ENCODE results near the gene RCBTB1.

Gene RCBTB1

GRCh38 chr13:49559006-49559405 is 26.4 kb downstream of the RCBTB1 start:
- Mint-ChIP-seq H3K9me3 (peaks cover 4% of the 10 kb centered on the region), H3K4me1 (peaks cover 5% of the 10 kb centered on the region), H3K27me3 (ENCODE audit: low read depth) (no peaks in the 10 kb centered on the region), H3K4me3 (no peak overlapping the region), H3K36me3 (ENCODE audit: low read depth) (peaks cover 57% of the 10 kb centered on the region), H3K27ac (no peak overlapping the region)
- TF ChIP-seq CTCF (IDR thresholded peaks at IDR 0.05; ENCODE audit: unreplicated experiment in 3 of 3): no peak

DNA sequence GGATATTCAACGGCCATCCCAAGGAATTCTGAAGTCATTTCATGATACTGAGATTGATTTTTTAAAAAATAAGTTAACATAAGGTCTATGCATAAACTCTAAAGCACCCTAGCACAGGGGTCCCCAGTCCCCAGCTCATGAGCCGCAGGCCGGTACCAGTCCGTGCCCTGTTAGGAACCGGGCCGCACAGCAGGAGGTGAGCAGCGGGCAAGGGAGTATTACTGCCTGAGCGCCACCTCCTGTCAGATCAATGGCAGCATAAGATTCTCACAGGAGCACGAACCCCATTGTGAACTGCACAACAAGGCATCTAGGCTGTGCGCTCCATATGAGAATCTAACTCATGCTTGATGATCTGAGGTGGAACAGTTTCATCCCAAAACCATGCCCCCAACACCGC is 31.0 kb downstream of the RCBTB1 start:
- no peaks in the 10 kb centered on the region for H3K9me3 Mint-ChIP-seq
- no peak overlapping the region for H3K4me3 Mint-ChIP-seq
- H3K27me3 Mint-ChIP-seq (ENCODE audit: low read depth): no peaks in the 10 kb centered on the region
- peaks cover 51% of the 10 kb centered on the region for H3K36me3 Mint-ChIP-seq (ENCODE audit: low read depth)
- no peak for TF ChIP-seq CTCF (IDR thresholded peaks at IDR 0.05; ENCODE audit: unreplicated experiment in 3 of 3)
- H3K27ac Mint-ChIP-seq: no peak overlapping the region
- H3K4me1 Mint-ChIP-seq: no peaks in the 10 kb centered on the region

GRCh38 chr13:49553888-49554287 is 31.5 kb downstream of the RCBTB1 start:
- no peaks in the 10 kb centered on the region for H3K9me3 Mint-ChIP-seq
- TF ChIP-seq CTCF (IDR thresholded peaks at IDR 0.05; ENCODE audit: unreplicated experiment in 3 of 3): no peak
- no peaks in the 10 kb centered on the region for H3K4me1 Mint-ChIP-seq
- peaks cover 49% of the 10 kb centered on the region for H3K36me3 Mint-ChIP-seq (ENCODE audit: low read depth)
- H3K4me3 Mint-ChIP-seq: no peak overlapping the region
- H3K27me3 Mint-ChIP-seq (ENCODE audit: low read depth): no peaks in the 10 kb centered on the region
- H3K27ac Mint-ChIP-seq: no peak overlapping the region

DNA sequence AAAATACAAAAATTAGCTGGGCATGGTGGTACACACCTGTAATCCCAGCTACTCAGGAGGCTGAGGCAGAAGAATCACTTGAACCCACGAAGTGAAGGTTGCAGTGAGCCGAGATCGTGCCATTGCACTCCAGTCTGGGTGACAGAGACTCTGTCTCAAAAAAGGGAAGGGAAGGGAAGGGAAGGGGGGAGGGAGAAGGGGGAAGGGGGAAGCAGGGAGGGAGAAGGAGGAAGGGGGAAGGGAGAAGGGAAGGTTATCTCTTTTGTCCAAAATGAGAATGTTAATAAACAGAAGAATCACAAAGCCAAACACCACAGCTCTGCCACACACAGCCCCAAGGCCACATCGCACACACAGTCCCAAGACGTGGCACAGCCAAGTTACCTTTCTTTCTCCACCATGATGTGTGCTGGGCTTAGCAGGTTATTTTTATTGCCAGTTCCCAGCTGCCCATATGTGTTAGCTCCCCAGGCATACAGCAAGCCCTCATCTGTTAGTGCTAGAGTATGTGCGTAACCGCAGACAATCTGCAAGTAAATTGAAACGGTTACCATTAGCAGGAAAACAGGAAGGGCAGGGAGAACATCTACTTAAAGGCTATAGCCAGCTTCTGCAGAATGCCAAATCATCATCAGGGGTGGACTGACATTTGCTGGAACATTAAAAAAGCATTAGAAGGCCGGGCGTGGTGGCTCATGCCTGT is 34.3 kb downstream of the RCBTB1 start:
- H3K36me3 Mint-ChIP-seq (ENCODE audit: low read depth): peaks cover 48% of the 10 kb centered on the region
- no peaks in the 10 kb centered on the region for H3K4me1 Mint-ChIP-seq

DNA sequence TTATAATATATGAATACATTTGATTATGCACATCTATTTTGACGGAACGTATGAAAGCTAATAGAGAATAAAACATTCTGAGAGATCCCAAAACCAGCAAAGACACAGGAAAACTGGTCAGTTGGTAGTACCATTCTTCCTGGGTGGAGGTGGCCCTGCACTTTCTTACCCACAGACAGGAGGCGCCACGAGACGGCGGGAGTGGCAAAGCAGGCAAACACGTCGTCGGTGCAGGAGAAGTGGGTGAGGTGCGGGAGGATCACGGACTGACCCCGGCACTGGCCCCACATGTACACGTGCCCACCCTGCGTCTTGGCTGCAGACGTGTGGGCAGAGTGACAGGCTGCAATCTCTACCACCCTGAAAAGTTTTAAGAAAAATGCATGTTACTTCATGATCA is 36.1 kb downstream of the RCBTB1 start:
- H3K4me1 Mint-ChIP-seq: no peaks in the 10 kb centered on the region
- no peak overlapping the region for H3K27ac Mint-ChIP-seq
- H3K27me3 Mint-ChIP-seq (ENCODE audit: low read depth): no peaks in the 10 kb centered on the region
- no peak for TF ChIP-seq CTCF (IDR thresholded peaks at IDR 0.05; ENCODE audit: unreplicated experiment in 3 of 3)
- no peak overlapping the region for H3K4me3 Mint-ChIP-seq
- H3K36me3 Mint-ChIP-seq (ENCODE audit: low read depth): peaks cover 50% of the 10 kb centered on the region
- no peaks in the 10 kb centered on the region for H3K9me3 Mint-ChIP-seq

More for the DNA sequence above, 34.3 kb downstream of the RCBTB1 start:
- Mint-ChIP-seq H3K27ac (no peak overlapping the region), H3K4me3 (no peak overlapping the region), H3K27me3 (ENCODE audit: low read depth) (no peaks in the 10 kb centered on the region), H3K9me3 (no peaks in the 10 kb centered on the region)
- TF ChIP-seq CTCF (IDR thresholded peaks at IDR 0.05; ENCODE audit: unreplicated experiment in 3 of 3): no peak

GRCh38 chr13:49546561-49546960 is 38.8 kb downstream of the RCBTB1 start:
- Mint-ChIP-seq H3K9me3 (no peaks in the 10 kb centered on the region), H3K36me3 (ENCODE audit: low read depth) (peaks cover 42% of the 10 kb centered on the region), H3K4me1 (no peaks in the 10 kb centered on the region), H3K27ac (no peak overlapping the region), H3K4me3 (no peak overlapping the region), H3K27me3 (ENCODE audit: low read depth) (no peaks in the 10 kb centered on the region)
- no peak for TF ChIP-seq CTCF (IDR thresholded peaks at IDR 0.05; ENCODE audit: unreplicated experiment in 3 of 3)
